GM18517 (cell line): Measurements from ENCODE around the gene PHC2.

Experiments used
- ATAC-seq: cut with Tn5 transposase; IDR thresholded peaks from one replicate; pipeline ENCODE4 v1.9.1; 2021; ENCODE audit warnings: mild to moderate bottlenecking, moderate library complexity; ENCODE audit not compliant: unreplicated experiment

PHC2 gene

DNA sequence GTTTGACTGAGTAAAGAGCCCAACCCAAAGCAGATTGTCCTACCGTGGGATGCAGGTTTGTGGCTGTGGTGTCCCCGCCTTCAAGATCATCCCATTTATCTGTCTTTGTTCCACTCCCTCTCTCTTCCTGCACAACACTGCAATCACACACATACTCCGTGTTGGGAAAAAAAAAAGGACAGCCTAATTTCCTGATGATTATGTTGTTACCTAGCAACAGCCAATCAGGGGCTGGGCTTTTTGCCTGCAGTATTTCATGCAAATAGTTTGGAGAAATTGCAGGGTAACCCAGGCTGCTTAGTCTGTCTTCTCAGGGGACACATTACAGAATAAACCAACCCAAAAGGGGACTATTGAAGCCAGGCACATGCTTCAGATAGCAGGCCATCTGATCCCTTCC, 38.3 kb downstream of the PHC2 start:
- no peak for ATAC-seq

DNA sequence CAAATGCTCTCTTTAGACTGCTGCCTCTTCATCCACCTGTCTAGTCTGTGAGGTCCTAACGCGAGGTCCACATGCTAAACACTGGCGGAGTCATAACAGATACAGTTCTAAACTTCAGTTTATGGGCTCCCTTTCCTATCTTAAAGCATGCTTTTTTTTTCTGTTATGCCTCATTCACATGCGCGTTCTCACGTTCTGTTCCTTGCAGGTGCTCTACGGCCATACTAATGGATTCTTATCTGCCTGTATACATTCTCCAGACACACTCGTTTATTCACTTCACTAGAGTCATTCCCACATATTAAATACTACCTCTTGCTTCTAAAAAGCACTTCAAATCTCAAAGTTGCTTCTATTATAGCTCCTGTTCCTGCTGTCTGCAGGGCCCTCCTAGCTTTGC, 38.7 kb downstream of the PHC2 start:
- ATAC-seq: no peak

GRCh38 chr1:33391343-33392078, 39.4 kb downstream of the PHC2 start:
- no peak for ATAC-seq

GRCh38 chr1:33390542-33390941, 40.4 kb downstream of the PHC2 start:
- ATAC-seq: no peak

DNA sequence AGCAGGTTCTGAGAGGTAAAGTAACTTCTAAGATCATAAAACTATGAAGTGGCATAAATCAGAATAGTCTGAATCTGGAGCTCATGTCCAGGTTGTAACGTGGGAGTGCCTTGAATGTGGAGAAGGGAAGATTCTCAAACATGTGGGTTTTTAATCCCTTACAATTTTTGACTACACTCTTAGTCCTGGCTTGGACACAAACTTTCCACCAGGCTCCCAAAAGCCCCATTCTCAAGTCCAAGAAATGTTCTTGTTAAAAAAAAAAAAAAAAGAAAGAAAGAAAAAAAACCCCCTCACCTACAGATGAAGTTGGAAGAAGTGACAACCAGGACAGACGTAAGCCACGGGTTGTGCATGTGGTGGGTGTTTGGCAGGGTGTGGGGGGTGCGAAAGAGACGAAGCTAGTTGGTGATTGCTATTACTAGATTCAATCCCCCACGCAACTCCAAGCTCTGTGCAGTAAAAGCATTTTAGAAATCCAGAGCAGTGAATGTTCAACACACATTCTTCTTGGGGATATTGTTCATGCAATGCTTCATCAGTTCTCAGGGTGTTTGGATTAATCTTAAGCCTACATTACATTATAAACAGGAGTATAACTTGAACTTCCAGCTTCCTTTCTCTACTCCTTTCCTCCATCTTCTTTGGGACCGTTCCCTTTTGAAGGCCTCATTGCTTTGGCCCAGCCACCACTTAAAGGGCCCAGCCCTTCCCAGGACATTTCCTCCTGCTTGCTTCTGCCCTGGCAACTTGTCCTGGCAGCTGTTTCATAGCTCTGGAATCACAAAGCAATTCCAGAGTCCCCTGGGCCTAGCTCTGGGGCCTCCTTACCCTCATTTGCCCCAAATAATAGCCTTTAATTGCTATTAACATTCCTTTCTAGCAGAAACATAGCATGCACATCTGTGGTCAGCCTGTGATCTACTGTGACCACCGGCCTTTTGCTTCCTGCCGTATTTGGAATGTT, 41.8 kb downstream of the PHC2 start:
- ATAC-seq: no peak

DNA sequence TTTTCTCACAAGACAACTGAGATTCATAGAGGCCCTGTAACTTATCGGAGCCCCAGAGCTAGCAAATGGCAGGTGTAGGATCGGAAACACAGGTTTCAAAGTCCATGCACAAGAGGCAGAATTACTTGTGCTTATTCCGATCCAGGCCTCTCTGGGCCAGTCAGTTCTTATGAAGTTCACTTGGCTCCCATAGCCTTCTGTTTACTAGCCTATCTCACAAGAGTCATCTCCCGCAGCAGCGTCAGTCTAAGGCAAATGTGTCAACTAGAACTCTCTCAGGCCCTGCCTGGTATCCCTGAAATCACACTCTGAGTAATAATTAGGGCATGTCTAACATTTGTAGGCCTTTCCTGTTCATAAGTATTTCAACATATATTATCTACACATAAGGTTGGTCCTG, 43.3 kb downstream of the PHC2 start:
- no peak for ATAC-seq

DNA sequence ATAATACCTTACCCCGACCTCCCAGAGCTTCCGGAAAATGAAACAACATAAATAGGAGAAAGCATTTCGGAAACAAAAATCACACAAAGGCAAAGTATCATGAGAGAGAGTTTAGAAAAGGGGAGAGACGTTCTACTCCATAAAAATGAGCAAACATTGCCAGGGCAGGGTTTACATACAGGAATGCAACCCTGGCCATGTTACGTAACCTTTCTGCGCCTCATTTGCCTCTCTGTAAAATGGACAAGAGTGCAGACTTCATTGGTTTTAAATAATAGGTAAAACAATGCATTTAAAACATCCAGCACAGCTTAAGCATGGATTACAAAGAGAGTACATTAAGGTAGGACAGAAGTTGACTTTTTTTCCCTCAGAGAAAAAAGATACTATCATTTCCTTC, 45.6 kb downstream of the PHC2 start:
- no peak for ATAC-seq

DNA sequence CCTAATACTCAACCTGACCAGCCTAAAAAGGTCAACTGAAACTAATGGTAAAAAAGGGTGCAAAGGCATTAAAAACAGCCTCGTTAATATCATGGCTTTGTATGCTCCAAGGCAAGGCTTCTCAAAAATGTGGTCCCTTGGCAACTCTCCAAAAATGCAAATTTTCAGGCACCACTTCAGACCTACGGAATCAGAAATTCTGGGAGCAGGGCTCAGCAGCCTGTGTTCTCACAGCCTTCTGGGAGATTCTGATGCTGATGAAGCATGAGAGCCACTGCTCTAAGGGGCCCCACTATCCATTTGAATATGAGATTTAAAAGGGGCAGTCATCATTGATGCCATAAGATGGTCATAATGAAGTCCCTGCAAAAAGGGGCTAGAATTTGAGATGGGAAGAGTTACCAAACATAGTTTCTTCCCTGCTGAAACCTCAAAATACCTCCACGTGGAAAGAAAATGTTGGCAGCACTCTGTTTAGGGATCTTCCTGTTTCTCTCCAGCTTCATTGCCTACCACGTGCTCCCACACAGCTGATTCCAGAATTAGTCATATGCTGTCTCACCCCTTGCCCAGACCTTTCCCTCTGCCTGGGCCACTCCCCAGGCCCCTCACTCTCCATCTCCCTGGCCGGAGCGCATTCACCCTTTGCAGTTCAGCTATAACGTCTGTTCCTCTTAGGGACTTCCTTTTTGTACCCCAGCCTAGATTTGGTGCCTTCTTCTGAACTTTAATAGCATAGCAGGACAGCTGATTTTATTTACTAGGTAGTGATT, 46.7 kb downstream of the PHC2 start:
- ATAC-seq: no peak

DNA sequence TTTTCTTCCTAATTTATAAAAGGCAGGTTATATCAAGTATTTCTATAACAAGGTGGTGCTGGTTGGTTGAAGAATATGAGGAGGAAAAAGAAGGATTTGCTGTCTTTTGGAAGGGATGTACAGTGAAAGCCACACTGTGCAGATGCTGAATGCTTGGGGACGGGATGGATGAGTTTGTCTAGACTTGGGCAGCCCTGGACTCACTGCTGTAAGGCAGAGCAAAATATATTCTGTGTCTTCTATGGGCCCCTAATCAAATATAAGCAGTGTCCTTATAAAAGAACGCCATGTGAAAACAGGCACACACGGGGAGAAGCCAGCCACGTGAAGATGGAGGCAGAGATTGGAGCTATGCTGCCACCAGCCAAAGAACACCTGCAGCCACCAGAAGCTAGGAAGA, 47.4 kb downstream of the PHC2 start:
- no peak for ATAC-seq

DNA sequence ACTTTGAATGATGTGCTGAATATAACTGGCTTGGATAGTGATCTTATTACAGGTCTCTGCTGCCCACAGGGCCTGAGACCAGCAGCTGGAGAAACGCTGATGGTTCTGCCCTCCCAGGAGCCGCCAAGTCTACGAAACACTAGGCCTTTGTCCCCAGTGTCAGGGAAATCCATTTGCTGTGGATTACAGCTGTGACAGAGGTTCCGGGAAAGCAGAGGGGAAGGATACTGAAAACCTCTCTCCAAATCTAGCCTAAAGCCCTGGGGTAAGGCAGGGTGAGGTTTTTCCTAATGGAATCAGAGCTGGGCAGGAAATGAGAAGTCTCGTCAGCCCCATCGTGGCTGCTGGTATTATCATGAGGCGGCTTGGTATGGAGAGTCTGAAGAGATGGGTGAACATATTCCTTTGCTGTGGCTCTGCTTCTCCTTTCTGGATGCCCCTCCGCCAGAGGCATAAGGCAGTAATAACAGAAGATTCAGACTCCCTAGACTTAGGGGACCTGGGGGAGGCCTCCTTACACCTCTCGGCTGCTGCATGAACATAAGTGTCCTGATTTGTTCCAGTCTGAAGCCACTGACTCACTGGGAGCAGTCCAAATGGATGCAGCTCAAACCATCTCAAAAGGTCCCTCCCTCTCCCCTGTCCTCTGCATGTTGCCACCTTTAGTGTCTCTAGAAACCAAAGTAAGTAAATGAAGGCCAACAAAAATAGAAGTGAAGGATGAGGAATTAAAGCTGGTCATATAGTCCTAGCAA, 48.1 kb downstream of the PHC2 start:
- ATAC-seq: no peak

GRCh38 chr1:33381977-33382376, 48.9 kb downstream of the PHC2 start:
- no peak for ATAC-seq

DNA sequence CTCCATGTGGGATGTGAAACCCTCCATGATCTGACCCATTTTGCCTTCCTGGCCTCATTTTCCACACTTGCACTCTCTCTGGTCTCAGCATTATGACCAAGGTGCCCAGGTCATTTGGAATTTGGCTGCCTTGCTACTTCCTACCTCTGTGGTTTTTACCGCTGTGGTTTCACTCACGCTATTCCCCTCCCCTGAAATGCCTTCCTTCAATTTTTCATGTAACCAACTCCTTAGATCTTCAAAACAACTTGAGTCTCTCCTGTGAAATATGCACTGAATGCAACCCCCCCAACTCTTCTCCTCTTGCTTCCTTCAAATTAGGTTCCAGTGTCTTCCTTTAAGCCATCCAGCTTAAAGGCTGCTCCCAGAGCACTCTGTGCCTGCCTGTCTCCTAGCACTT, 50.1 kb downstream of the PHC2 start:
- no peak for ATAC-seq

- ATAC-seq: no peak
These were observed 51.1 kb downstream of the PHC2 start for GRCh38 chr1:33379631-33380354.

DNA sequence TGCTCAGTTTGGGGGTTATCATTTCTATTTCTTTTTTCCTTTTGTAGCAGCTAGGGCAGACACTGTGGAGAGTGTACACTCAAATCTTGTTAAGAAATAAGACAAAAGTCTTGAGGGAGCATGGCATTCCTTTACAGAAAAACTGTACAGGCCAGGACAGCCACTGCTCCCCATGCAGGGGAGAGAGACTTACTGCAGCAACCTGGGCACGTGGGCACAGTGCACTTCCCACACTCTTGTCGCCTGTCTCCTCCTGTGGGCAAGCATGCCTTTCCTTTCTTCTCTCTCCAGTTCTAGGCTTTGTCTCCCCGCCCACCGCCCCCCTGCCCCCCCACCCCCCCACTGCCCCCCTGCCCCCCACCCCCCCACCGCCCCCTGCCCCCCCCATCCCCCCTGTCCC, 51.9 kb downstream of the PHC2 start:
- ATAC-seq: no peak

- no peak for ATAC-seq
These were observed 52.4 kb downstream of the PHC2 start for GRCh38 chr1:33378524-33378923.

DNA sequence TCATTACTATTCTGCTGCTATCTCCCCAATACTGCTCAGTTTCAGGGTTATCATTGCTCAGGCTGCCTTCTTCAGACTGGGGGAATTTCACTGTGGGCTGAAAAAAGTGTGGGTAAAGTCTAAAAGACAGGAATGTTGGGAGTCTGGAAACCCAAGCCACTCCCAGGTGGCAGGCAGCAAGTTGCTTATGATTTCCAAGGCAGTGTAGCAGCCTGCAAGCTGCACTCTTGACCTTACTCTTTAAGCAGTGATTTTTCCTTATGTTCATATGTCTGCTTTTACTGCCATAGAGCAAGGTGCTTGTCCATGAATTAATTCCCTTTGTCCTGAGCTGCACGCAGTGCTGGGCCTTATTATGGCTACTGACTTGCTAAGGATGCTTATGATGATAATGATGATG, 53.1 kb downstream of the PHC2 start:
- ATAC-seq: no peak

DNA sequence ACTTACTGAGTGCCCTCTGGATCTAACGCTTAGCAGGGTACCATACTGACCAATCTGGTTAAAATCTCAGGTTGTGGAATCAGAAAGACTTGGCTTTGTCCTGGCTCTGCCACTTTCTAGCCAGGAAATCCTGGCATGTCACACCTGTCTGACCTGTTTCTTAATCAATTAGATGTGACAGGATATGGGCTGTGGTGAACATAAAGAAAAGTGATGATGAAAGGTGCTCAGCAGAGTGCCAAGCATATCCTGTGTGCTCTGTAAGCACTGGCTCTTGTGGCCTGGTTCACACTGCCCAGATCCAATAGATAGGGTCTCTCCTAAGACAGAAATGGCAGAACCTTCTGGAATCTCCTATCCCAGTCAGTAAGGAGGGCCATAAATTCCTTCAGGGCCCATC, 53.9 kb downstream of the PHC2 start:
- no peak for ATAC-seq

DNA sequence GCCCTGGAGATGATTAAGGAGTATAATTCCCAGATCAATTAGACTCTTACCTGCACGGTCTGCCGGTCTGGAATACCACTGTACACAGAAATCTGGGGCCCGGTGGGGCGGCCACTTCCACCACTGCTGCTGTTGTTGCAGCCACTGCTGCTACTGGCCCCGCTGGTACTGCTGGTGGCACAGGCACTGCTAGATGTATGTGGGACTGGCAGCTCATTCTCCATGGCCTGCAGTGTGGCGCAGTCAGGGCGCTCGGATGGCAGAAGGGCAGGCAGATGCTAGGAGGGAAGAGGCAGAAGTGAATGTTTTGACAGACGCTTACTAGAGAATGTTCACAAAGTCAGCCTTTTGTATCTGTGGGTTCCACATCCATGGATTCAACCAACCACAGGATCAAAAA, 55.6 kb downstream of the PHC2 start:
- ATAC-seq: no peak

GRCh38 chr1:33374336-33375105, 56.4 kb downstream of the PHC2 start:
- ATAC-seq: no peak
